Caco-2 (cell line): ENCODE results near the gene ACKR2. TPM values are rescaled to one million over a fixed set of nuclear protein-coding genes. Genes with fewer than 3 reads are reported as not detected.
A peak's percentile ranks its signal among the peaks of the same experiment; 100 is the strongest.

Experiments
- BruUV-seq: library from RNA; stranded (reverse); fragments of 400-500 nt; replicated peaks from 2 replicates; lab custom pipeline; 2021; lab: Mats Ljungman, UMichigan
- CTCF ChIA-PET: fragments of 300-600 bp; sonication (Branson Sonifier 250); formaldehyde crosslinking; loops from one replicate; lab custom pipeline; 2022; ENCODE audit warnings: antibody characterized with exemption; lab: Charles Lee
- POLR2A ChIA-PET: fragments of 300-600 bp; sonication (Branson Sonifier 250); formaldehyde crosslinking; loops from one replicate; lab custom pipeline; 2022; ENCODE audit warnings: antibody characterized with exemption; lab: Charles Lee
- DNase-seq, 2 experiments: peaks; one replicate each; pipeline versions ENCODE4 v3.0.0 to v3.0.0-alpha.2; 2020 to 2022
- H3K27me3 ChIP-seq: replicated peaks from 2 replicates; pipeline ENCODE4 v1.6.0; 2011; ENCODE audit warnings: low read length; ENCODE audit not compliant: control insufficient read depth, insufficient read depth
- H3K36me3 ChIP-seq: 2 replicates; pipeline ENCODE4 v1.5.1; 2011; ENCODE audit warnings: low read length; ENCODE audit not compliant: control insufficient read depth, insufficient read depth
- H3K4me1 ChIP-seq: fragments of 250-450 bp; sonication (Bioruptor Pico); 2 replicates; pipeline ENCODE4 v1.5.1; 2020; ENCODE audit warnings: mild to moderate bottlenecking
- H3K4me3 ChIP-seq: 2 replicates; pipeline ENCODE4 v1.5.1; 2011; ENCODE audit warnings: low read depth, mild to moderate bottlenecking, control low read depth, low read length
- H3K9me3 ChIP-seq: fragments of 250-450 bp; sonication (Bioruptor Pico); 2 replicates; pipeline ENCODE4 v1.5.1; 2020; ENCODE audit warnings: mild to moderate bottlenecking, moderate library complexity
- H3K27ac Mint-ChIP-seq: one replicate; pipeline ENCODE4 v1.8.0; 2022; ENCODE audit warnings: mixed read lengths; ENCODE audit not compliant: unreplicated experiment
- H3K27me3 Mint-ChIP-seq: one replicate; pipeline ENCODE4 v1.8.0; 2022; ENCODE audit warnings: mixed read lengths; ENCODE audit not compliant: insufficient read depth, unreplicated experiment
- H3K36me3 Mint-ChIP-seq: one replicate; pipeline ENCODE4 v1.8.0; 2022; ENCODE audit warnings: mild to moderate bottlenecking, mixed read lengths; ENCODE audit not compliant: insufficient read depth, unreplicated experiment
- H3K4me1 Mint-ChIP-seq: one replicate; pipeline ENCODE4 v1.8.0; 2022; ENCODE audit warnings: low read depth, mixed read lengths; ENCODE audit not compliant: unreplicated experiment
- H3K4me3 Mint-ChIP-seq: one replicate; pipeline ENCODE4 v1.8.0; 2022; ENCODE audit warnings: mild to moderate bottlenecking, moderate library complexity, mixed read lengths; ENCODE audit not compliant: unreplicated experiment
- H3K9me3 Mint-ChIP-seq: one replicate; pipeline ENCODE4 v1.8.0; 2022; ENCODE audit warnings: mixed read lengths; ENCODE audit not compliant: unreplicated experiment
- intact Hi-C: fragments of 100-400 bp; cut with micrococcal nuclease; formaldehyde crosslinking; loops from one replicate; pipeline ENCODE4 v1.10.0; 2022; ENCODE audit not compliant: unreplicated experiment
- total RNA-seq: library from RNA; stranded (reverse); gene quantifications from 2 replicates; pipeline ENCODE4 v1.2.3, GENCODE V29; 2022
- TF ChIP-seq, protein P1 (sequence below), 2 experiments: fragments of 200-600 bp in 1 of 2; IDR thresholded peaks; 1 replicate in 1 of 2; 2 replicates in 1 of 2; pipeline versions ENCODE4 v1.5.1 to v1.8.0; 2011 to 2022; ENCODE audit warnings: antibody characterized with exemption in 1 of 2, control low read depth in 1 of 2, inconsistent platforms in 1 of 2, low read depth in 1 of 2, low read length in 1 of 2, mild to moderate bottlenecking in 1 of 2, moderate library complexity in 1 of 2; ENCODE audit not compliant: insufficient read depth in 1 of 2, severe bottlenecking in 1 of 2, unreplicated experiment in 1 of 2

The ACKR2 gene
- total RNA-seq, 1 experiment from 2014 or later = 3.5 TPM

DNA sequence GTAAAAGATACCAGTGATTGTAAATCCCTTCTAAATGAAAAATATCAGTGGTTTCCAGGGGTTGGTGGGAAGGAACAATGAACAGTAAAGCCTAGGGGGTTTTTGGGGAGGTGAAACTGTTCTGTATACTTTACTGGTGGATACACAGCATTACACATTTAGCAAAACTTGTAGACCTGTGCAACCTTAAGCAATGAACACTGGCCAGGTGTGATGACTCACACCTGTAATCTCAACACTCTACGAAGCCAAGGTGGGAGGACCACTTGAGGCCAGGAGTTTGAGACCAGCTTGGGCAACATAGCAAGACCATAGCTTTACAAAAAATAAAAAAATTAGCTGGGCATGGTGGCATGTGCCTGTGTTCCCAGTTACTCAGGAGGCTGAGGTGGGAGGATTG lies 38.0 kb upstream of the ACKR2 start:
- DNase-seq = no peak
- no peak overlapping the region for H3K4me3 Mint-ChIP-seq
- H3K4me1 Mint-ChIP-seq = no peaks in the 10 kb centered on the region
- H3K36me3 ChIP-seq = no peaks in the 10 kb centered on the region
- CTCF ChIA-PET = no interaction called here
- H3K9me3 ChIP-seq = no peaks in the 10 kb centered on the region
- H3K27me3 ChIP-seq = no peaks in the 10 kb centered on the region
- H3K4me1 ChIP-seq = no peaks in the 10 kb centered on the region
- no TSS peak for BruUV-seq
- intact Hi-C loops = no loop called here
- no peak overlapping the region for H3K4me3 ChIP-seq
- POLR2A ChIA-PET = no interaction called here
- H3K9me3 Mint-ChIP-seq = no peaks in the 10 kb centered on the region
- TF ChIP-seq, protein P1, sequence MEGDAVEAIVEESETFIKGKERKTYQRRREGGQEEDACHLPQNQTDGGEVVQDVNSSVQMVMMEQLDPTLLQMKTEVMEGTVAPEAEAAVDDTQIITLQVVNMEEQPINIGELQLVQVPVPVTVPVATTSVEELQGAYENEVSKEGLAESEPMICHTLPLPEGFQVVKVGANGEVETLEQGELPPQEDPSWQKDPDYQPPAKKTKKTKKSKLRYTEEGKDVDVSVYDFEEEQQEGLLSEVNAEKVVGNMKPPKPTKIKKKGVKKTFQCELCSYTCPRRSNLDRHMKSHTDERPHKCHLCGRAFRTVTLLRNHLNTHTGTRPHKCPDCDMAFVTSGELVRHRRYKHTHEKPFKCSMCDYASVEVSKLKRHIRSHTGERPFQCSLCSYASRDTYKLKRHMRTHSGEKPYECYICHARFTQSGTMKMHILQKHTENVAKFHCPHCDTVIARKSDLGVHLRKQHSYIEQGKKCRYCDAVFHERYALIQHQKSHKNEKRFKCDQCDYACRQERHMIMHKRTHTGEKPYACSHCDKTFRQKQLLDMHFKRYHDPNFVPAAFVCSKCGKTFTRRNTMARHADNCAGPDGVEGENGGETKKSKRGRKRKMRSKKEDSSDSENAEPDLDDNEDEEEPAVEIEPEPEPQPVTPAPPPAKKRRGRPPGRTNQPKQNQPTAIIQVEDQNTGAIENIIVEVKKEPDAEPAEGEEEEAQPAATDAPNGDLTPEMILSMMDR (IDR thresholded peaks at IDR 0.05; ENCODE audit: insufficient read depth in 1 of 2, low read depth in 1 of 2, low read length in 1 of 2, severe bottlenecking in 1 of 2, unreplicated experiment in 1 of 2) = no peak
- H3K27me3 Mint-ChIP-seq = no peaks in the 10 kb centered on the region
- peaks cover 6% of the 10 kb centered on the region for H3K36me3 Mint-ChIP-seq
- H3K27ac Mint-ChIP-seq = no peak overlapping the region

DNA sequence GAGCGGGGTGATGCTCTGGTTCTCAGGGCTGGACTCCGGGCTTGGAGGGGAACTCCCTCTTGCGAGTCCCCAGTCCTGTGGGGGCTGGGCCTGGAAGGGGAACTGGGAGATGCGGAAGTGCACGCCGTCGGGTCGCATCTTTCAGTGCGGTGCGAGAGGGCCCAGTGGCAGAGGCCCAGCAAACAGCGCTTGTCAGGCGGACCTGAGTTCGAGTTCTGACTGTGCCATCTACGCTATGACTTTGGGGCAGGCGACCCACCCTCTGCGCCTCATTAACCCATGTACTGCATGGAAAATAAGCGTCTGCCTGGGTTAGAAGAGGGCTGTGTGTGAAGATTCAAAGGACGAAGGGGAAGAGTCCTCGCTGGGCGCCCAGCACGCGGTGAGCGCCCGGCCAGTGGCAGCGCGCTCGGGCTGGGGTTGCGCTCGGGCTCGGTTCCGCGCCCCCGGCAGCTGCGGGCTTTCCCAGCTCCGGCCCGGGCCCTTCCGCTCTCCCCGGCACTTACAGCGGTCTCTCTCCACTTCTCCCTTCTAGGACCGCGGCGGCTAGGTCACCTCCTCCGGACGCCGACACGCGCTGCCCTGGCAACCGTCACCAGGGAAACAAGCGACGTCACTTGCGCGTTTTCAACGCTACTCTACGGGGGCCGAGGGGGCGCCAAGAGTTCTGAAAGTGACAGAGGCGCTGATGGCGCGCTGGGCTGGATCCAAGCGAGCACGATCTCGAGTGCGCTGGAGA lies 36.4 kb upstream of the ACKR2 start, which contains the start of gene CCDC13:
Gene CCDC13, minus strand, starts transcription at position 584 of the 739 bp plus-strand sequence. CDS start 14,908 bp downstream, outside the sequence.
- H3K4me1 ChIP-seq = no peaks in the 10 kb centered on the region
- peak within 1 kb of the TSS; percentile 59 for H3K4me3 Mint-ChIP-seq
- H3K36me3 ChIP-seq = no peaks in the 10 kb centered on the region
- no peaks in the 10 kb centered on the region for H3K27me3 Mint-ChIP-seq
- ChIA-PET POLR2A (interaction anchor here (0.6 kb wide), 1 partner anchor 28 kb away, joined by 3 read pairs; no protein-coding TSS in a partner anchor), CTCF (no interaction called here)
- no peak within 1 kb of the TSS for H3K4me3 ChIP-seq
- peak in 1 of 2 experiments; percentile 52 for DNase-seq
- H3K9me3 Mint-ChIP-seq = no peaks in the 10 kb centered on the region
- no peaks in the 10 kb centered on the region for H3K27me3 ChIP-seq
- BruUV-seq = no TSS peak
- intact Hi-C loops = no loop called here
- H3K4me1 Mint-ChIP-seq = no peaks in the 10 kb centered on the region
- peaks cover 6% of the 10 kb centered on the region for H3K36me3 Mint-ChIP-seq
- H3K27ac Mint-ChIP-seq = no peak within 1 kb of the TSS
- H3K9me3 ChIP-seq = no peaks in the 10 kb centered on the region
- TF ChIP-seq, protein P1 (IDR thresholded peaks at IDR 0.05; ENCODE audit: insufficient read depth in 1 of 2, low read depth in 1 of 2, low read length in 1 of 2, severe bottlenecking in 1 of 2, unreplicated experiment in 1 of 2) = no peak

DNA sequence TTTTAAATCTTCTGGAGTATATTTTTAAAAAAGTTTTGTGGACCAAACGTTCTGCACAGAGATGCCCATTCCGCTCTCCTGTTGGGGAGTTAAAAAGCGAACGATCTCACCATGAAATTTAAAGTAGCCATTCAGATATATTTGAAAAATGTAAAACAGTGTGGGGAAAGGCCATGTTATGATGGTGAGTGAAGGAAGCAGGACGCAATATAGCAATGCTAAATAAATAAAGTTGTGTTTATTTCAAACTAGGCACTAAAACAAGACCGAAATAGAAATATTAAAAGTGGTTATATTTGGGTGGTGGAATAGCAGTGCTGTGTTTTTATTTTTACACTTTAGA lies 35.9 kb upstream of the ACKR2 start:
- BruUV-seq = no TSS peak
- H3K4me3 Mint-ChIP-seq = peak overlapping the region; percentile 59

More for the DNA sequence above, 35.9 kb upstream of the ACKR2 start:
- Mint-ChIP-seq H3K9me3 (no peaks in the 10 kb centered on the region), H3K36me3 (peaks cover 6% of the 10 kb centered on the region), H3K27me3 (no peaks in the 10 kb centered on the region), H3K27ac (no peak overlapping the region), H3K4me1 (no peaks in the 10 kb centered on the region)
- H3K27me3 ChIP-seq = no peaks in the 10 kb centered on the region
- no peaks in the 10 kb centered on the region for H3K36me3 ChIP-seq
- DNase-seq = no peak
- no peaks in the 10 kb centered on the region for H3K4me1 ChIP-seq
- H3K4me3 ChIP-seq = no peak overlapping the region
- intact Hi-C loops = no loop called here
- H3K9me3 ChIP-seq = no peaks in the 10 kb centered on the region
- TF ChIP-seq, protein P1 (IDR thresholded peaks at IDR 0.05; ENCODE audit: insufficient read depth in 1 of 2, low read depth in 1 of 2, low read length in 1 of 2, severe bottlenecking in 1 of 2, unreplicated experiment in 1 of 2) = no peak
- ChIA-PET POLR2A (interaction anchor here (0.6 kb wide), 1 partner anchor 27 kb away, joined by 3 read pairs; no protein-coding TSS in a partner anchor), CTCF (no interaction called here)
